Measurements from ENCODE around the gene P4HB. TPM values are rescaled to one million over a fixed set of nuclear protein-coding genes. Genes with fewer than 3 reads are reported as not detected.

P4HB gene
- total and polyA plus RNA-seq, 10 of the 15 experiments (the other 5 are each of a cell fraction or from before 2014, with no cell fraction given), result 4.7 to 549 (median 361) TPM

GRCh38 chr17:81838753-81839255 is 21.5 kb downstream of the P4HB start:
- H3K4me1 ChIP-seq (ENCODE audit: control insufficient read depth, insufficient read depth, low read length), result peaks cover 6% of the 10 kb centered on the region
- ChIA-PET SMC1A (ENCODE audit: uncharacterized antibody, unreplicated experiment) (interaction anchor here (0.6 kb wide), 1 partner anchor 44 kb away, joined by 3 read pairs; no protein-coding TSS in a partner anchor), CTCF (no interaction called here), RAD21 (ENCODE audit: unreplicated experiment) (no interaction called here), POLR2A (no interaction called here)
- peaks cover 5% of the 10 kb centered on the region in 2 experiments; a peak in 3 of 4 replicates for H3K36me3 ChIP-seq (ENCODE audit: control insufficient read depth in 2 of 2, insufficient read depth in 2 of 2, low read length in 1 of 2)
- no TSS peak for BruUV-seq (replicated peaks)
- no peak overlapping the region for H3K27ac ChIP-seq (ENCODE audit: control insufficient read depth, insufficient read depth)
- H3K27me3 ChIP-seq (replicated peaks in 1 of 2; ENCODE audit: control insufficient read depth in 2 of 2, insufficient read depth in 2 of 2, low read length in 1 of 2), result no peaks in the 10 kb centered on the region
- no peaks in the 10 kb centered on the region for H4K20me1 ChIP-seq (ENCODE audit: control insufficient read depth, insufficient read depth)
- H2AFZ ChIP-seq (ENCODE audit: control insufficient read depth, low read depth, low read length), result no peak overlapping the region
- FAIRE-seq (no peak), DNase-seq (ENCODE audit: low read depth, low spot score) (no peak), ATAC-seq (no peak)
- no peak overlapping the region for H3K4me3 ChIP-seq
- WGBS (ENCODE audit: insufficient coverage, insufficient replicate concordance, low lambda C conversion rate, missing lambda C conversion rate), result 62% methylated on average over 15 of the region's 17 CpGs
- in situ Hi-C loops (cut with MboI) (no loop called here), intact Hi-C loops (cut with micrococcal nuclease; ENCODE audit: unreplicated experiment) (no loop called here)
- no peak overlapping the region for H3K9ac ChIP-seq (ENCODE audit: control insufficient read depth, insufficient read depth, low read length)
- peaks cover 3% of the 10 kb centered on the region for H3K79me2 ChIP-seq (ENCODE audit: control insufficient read depth, insufficient read depth, low read length)
- no peak overlapping the region for H3K4me2 ChIP-seq (ENCODE audit: control insufficient read depth, insufficient read depth)
- H3K9me3 ChIP-seq (replicated peaks; ENCODE audit: control insufficient read depth, insufficient read depth, low read length), result no peaks in the 10 kb centered on the region
- no peak for TF ChIP-seq GABPA (IDR thresholded peaks at IDR 0.05; ENCODE audit: low read depth)
- TF ChIP-seq, protein P1, sequence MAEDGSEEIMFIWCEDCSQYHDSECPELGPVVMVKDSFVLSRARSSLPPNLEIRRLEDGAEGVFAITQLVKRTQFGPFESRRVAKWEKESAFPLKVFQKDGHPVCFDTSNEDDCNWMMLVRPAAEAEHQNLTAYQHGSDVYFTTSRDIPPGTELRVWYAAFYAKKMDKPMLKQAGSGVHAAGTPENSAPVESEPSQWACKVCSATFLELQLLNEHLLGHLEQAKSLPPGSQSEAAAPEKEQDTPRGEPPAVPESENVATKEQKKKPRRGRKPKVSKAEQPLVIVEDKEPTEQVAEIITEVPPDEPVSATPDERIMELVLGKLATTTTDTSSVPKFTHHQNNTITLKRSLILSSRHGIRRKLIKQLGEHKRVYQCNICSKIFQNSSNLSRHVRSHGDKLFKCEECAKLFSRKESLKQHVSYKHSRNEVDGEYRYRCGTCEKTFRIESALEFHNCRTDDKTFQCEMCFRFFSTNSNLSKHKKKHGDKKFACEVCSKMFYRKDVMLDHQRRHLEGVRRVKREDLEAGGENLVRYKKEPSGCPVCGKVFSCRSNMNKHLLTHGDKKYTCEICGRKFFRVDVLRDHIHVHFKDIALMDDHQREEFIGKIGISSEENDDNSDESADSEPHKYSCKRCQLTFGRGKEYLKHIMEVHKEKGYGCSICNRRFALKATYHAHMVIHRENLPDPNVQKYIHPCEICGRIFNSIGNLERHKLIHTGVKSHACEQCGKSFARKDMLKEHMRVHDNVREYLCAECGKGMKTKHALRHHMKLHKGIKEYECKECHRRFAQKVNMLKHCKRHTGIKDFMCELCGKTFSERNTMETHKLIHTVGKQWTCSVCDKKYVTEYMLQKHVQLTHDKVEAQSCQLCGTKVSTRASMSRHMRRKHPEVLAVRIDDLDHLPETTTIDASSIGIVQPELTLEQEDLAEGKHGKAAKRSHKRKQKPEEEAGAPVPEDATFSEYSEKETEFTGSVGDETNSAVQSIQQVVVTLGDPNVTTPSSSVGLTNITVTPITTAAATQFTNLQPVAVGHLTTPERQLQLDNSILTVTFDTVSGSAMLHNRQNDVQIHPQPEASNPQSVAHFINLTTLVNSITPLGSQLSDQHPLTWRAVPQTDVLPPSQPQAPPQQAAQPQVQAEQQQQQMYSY (CRISPR knock-in tag; IDR thresholded peaks at IDR 0.05), result no peak
- no peak for TF ChIP-seq TCF3 (IDR thresholded peaks at IDR 0.05; ENCODE audit: borderline replicate concordance, insufficient read depth, low read depth, low read length)
- no peak for TF ChIP-seq ZNF384 (IDR thresholded peaks at IDR 0.05; ENCODE audit: borderline replicate concordance, low read depth, low read length)
- TF ChIP-seq ZBTB40 (IDR thresholded peaks at IDR 0.05; ENCODE audit: borderline replicate concordance), result no peak
- TF ChIP-seq SUPT20H (IDR thresholded peaks at IDR 0.05; ENCODE audit: borderline replicate concordance, control insufficient read depth, low read depth, low read length), result no peak
- no peak for TF ChIP-seq MYB (IDR thresholded peaks at IDR 0.05; ENCODE audit: borderline replicate concordance, low read depth, low read length)
- no peak for TF ChIP-seq SMARCA5 (IDR thresholded peaks at IDR 0.05)
- TF ChIP-seq, protein P2, sequence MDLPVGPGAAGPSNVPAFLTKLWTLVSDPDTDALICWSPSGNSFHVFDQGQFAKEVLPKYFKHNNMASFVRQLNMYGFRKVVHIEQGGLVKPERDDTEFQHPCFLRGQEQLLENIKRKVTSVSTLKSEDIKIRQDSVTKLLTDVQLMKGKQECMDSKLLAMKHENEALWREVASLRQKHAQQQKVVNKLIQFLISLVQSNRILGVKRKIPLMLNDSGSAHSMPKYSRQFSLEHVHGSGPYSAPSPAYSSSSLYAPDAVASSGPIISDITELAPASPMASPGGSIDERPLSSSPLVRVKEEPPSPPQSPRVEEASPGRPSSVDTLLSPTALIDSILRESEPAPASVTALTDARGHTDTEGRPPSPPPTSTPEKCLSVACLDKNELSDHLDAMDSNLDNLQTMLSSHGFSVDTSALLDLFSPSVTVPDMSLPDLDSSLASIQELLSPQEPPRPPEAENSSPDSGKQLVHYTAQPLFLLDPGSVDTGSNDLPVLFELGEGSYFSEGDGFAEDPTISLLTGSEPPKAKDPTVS (IDR thresholded peaks at IDR 0.05; ENCODE audit: low read depth, low read length), result no peak
- TF ChIP-seq, protein P3, sequence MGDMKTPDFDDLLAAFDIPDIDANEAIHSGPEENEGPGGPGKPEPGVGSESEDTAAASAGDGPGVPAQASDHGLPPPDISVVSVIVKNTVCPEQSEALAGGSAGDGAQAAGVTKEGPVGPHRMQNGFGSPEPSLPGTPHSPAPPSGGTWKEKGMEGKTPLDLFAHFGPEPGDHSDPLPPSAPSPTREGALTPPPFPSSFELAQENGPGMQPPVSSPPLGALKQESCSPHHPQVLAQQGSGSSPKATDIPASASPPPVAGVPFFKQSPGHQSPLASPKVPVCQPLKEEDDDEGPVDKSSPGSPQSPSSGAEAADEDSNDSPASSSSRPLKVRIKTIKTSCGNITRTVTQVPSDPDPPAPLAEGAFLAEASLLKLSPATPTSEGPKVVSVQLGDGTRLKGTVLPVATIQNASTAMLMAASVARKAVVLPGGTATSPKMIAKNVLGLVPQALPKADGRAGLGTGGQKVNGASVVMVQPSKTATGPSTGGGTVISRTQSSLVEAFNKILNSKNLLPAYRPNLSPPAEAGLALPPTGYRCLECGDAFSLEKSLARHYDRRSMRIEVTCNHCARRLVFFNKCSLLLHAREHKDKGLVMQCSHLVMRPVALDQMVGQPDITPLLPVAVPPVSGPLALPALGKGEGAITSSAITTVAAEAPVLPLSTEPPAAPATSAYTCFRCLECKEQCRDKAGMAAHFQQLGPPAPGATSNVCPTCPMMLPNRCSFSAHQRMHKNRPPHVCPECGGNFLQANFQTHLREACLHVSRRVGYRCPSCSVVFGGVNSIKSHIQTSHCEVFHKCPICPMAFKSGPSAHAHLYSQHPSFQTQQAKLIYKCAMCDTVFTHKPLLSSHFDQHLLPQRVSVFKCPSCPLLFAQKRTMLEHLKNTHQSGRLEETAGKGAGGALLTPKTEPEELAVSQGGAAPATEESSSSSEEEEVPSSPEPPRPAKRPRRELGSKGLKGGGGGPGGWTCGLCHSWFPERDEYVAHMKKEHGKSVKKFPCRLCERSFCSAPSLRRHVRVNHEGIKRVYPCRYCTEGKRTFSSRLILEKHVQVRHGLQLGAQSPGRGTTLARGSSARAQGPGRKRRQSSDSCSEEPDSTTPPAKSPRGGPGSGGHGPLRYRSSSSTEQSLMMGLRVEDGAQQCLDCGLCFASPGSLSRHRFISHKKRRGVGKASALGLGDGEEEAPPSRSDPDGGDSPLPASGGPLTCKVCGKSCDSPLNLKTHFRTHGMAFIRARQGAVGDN (IDR thresholded peaks at IDR 0.05), result no peak
